Naive B cell (primary cell): ENCODE measurements around the gene CYP2A7. TPM values are rescaled to one million over a fixed set of nuclear protein-coding genes. Genes with fewer than 3 reads are reported as not detected.
"Not testable (repeated sequence)": the region's sequence is repeated elsewhere in the genome, so short reads cannot be mapped to it uniquely, and the experiment has no call there.

Source experiments
- ATAC-seq, 2 donors: fragments of 150-1000 bp; cut with Tn5 transposase; 2 replicates each; pipeline ENCODE4 v1.10.0; 2021; ENCODE audit warnings: low read depth in 2 of 2, mild to moderate bottlenecking in 2 of 2, moderate library complexity in 2 of 2
- DNase-seq: peaks from one replicate; pipeline ENCODE4 v3.0.0; 2022
- H3K27ac Mint-ChIP-seq, 6 donors: one replicate each; pipeline ENCODE4 v1.8.0; 2020 to 2022; ENCODE audit warnings: mild to moderate bottlenecking in 6 of 6, mixed read lengths in 6 of 6, moderate library complexity in 5 of 6, inconsistent platforms in 2 of 6
- H3K27me3 Mint-ChIP-seq, 3 donors: one replicate each; pipeline ENCODE4 v1.8.0; 2021 to 2022; ENCODE audit warnings: mixed read lengths in 3 of 3, mild to moderate bottlenecking in 1 of 3
- H3K36me3 Mint-ChIP-seq, 2 donors: one replicate each; pipeline ENCODE4 v1.8.0; 2020 to 2022; ENCODE audit warnings: mixed read lengths in 2 of 2, inconsistent platforms in 1 of 2, mild to moderate bottlenecking in 1 of 2
- H3K4me1 Mint-ChIP-seq, 3 donors: one replicate each; pipeline ENCODE4 v1.8.0; 2020 to 2022; ENCODE audit warnings: mixed read lengths in 3 of 3, inconsistent platforms in 1 of 3, mild to moderate bottlenecking in 1 of 3, moderate library complexity in 1 of 3
- H3K4me3 Mint-ChIP-seq, 8 donors: one replicate each; pipeline ENCODE4 v1.8.0; 2020 to 2022; ENCODE audit warnings: mild to moderate bottlenecking in 8 of 8, mixed read lengths in 8 of 8, moderate library complexity in 8 of 8, inconsistent platforms in 2 of 8
- H3K9me3 Mint-ChIP-seq, 7 donors: one replicate each; pipeline ENCODE4 v1.8.0; 2020 to 2022; ENCODE audit warnings: mixed read lengths in 7 of 7, mild to moderate bottlenecking in 5 of 7, inconsistent platforms in 2 of 7, moderate library complexity in 1 of 7
- polyA plus RNA-seq, 6 donors: library from polyadenylated mRNA; unstranded; fragments of 300-500 nt; fragmentation: Illumina TruSeq; gene quantifications; one replicate each; pipeline ENCODE4 v1.2.3, GENCODE V29; 2021; ENCODE audit warnings: low read depth in 6 of 6

The CYP2A7 gene, protein sequence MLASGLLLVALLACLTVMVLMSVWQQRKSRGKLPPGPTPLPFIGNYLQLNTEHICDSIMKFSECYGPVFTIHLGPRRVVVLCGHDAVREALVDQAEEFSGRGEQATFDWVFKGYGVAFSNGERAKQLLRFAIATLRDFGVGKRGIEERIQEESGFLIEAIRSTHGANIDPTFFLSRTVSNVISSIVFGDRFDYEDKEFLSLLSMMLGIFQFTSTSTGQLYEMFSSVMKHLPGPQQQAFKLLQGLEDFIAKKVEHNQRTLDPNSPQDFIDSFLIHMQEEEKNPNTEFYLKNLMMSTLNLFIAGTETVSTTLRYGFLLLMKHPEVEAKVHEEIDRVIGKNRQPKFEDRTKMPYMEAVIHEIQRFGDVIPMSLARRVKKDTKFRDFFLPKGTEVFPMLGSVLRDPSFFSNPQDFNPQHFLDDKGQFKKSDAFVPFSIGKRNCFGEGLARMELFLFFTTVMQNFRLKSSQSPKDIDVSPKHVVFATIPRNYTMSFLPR
- polyA plus RNA-seq: not detected

DNA sequence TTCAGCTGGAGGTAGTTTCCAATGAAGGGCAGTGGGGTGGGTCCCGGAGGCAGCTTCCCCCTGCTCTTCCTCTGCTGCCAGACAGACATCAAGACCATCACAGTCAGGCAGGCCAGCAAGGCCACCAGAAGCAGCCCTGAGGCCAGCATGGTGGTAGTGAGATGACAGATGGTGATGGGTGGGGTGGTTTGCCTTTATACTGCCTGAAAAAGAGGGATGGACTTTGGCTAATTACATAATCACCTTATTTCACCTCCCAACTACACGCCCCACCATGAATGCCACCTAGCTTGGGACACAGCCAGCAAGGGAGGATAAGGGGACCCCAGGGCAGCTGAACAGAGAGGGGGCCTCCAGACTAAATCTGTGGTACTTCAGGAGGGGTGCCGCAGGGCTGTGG is at the start of gene CYP2A7:
Gene CYP2A7 (minus strand): TSS at position 170 of the 400 bp plus-strand sequence. CDS start 21 bp downstream, at position 149.
- H3K9me3 Mint-ChIP-seq, ATAC-seq, H3K4me1 Mint-ChIP-seq, H3K36me3 Mint-ChIP-seq, H3K4me3 Mint-ChIP-seq, DNase-seq: not testable (repeated sequence)
- Mint-ChIP-seq H3K27ac (peak within 1 kb of the TSS in 1 of 6 donors; percentile 51), H3K27me3 (peaks cover 25 to 57% (median 45%) of the 10 kb centered on the region in 3 donors)

DNA sequence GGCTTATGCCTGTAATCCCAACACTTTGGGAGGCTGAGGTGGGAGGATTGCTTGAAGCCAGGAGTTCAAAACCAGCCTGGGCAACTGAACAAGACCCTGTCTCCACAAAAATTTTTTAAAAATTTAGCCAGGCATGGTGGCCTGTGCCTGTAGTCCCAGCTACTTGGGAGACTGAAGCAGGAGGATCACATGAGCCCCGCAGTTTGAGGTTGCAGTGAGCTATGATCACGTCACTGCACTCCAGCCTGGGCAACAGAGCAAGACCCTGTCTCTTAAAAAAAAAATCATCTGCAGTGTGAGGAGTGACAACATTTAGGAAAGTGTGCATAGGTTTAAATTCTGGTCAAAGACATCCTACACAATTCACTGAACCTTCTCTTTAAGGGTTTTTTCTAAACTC is 48.8 kb upstream of the CYP2A7 start:
- DNase-seq, ATAC-seq, H3K36me3 Mint-ChIP-seq, H3K4me3 Mint-ChIP-seq, H3K27ac Mint-ChIP-seq, H3K9me3 Mint-ChIP-seq, H3K4me1 Mint-ChIP-seq: not testable (repeated sequence)
- peaks cover 31 to 43% (median 36%) of the 10 kb centered on the region in 3 donors for H3K27me3 Mint-ChIP-seq

DNA sequence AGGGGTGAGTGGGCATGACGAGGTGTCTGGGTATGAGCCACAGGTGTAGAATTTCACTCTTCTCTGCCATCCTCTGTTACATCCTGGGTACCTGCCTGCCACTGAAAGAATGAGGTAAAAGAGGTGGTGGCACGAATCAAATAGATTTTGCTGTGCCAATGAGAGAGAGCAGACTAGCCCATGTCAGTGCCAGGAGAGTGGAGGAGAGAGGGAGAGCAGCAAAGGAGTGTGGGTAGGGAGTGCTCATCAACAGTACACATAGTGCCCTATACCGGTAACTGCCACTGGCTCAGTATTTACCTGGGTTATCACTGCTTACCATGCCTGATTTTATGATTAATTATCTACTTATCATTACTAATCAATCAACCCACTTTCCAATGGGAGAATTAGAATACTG is 47.9 kb upstream of the CYP2A7 start:
- DNase-seq, H3K4me1 Mint-ChIP-seq, H3K36me3 Mint-ChIP-seq, H3K27ac Mint-ChIP-seq, H3K9me3 Mint-ChIP-seq, ATAC-seq, H3K4me3 Mint-ChIP-seq: not testable (repeated sequence)
- peaks cover 29 to 40% (median 34%) of the 10 kb centered on the region in 3 donors for H3K27me3 Mint-ChIP-seq

- H3K4me3 Mint-ChIP-seq: no peak overlapping the region
- H3K27ac Mint-ChIP-seq: no peak overlapping the region
- H3K27me3 Mint-ChIP-seq: peaks cover 24 to 45% (median 43%) of the 10 kb centered on the region in 3 donors
- no peaks in the 10 kb centered on the region for H3K36me3 Mint-ChIP-seq
- H3K4me1 Mint-ChIP-seq: no peaks in the 10 kb centered on the region
- ATAC-seq (no peak), DNase-seq (no peak)
- peaks cover 0 to 5% (median 0%) of the 10 kb centered on the region in 7 donors for H3K9me3 Mint-ChIP-seq
Observed at GRCh38 chr19:40928850-40929249, 46.8 kb upstream of the CYP2A7 start.

GRCh38 chr19:40927567-40927966 is 45.5 kb upstream of the CYP2A7 start:
- Mint-ChIP-seq H3K27ac (no peak overlapping the region), H3K27me3 (peaks cover 23 to 45% (median 45%) of the 10 kb centered on the region in 3 donors), H3K4me3 (no peak overlapping the region), H3K4me1 (no peaks in the 10 kb centered on the region), H3K36me3 (no peaks in the 10 kb centered on the region), H3K9me3 (no peaks in the 10 kb centered on the region)
- ATAC-seq: no peak
- DNase-seq: no peak

DNA sequence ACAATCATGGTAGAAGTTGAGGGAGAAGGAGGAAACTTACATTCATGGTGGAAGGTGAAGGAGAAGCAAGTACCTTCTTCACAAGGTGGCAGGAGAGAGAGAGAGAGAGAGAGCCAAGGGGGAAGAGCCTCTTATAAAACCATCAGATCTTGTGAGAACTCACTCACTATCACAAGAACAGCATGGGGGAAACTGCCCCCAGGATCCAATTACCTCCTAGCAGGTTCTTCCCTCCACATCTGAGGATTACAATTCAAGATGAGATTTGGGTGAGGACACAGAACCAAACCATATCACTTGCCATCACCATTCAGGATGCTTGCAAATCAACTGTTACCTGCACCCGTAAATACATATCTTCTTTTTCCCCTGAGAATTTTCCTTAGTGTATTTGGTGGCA is 44.2 kb upstream of the CYP2A7 start:
- not testable (repeated sequence) for H3K36me3 Mint-ChIP-seq, ATAC-seq, H3K27ac Mint-ChIP-seq, H3K4me1 Mint-ChIP-seq, H3K9me3 Mint-ChIP-seq, H3K4me3 Mint-ChIP-seq, DNase-seq
- H3K27me3 Mint-ChIP-seq: peaks cover 19 to 43% (median 38%) of the 10 kb centered on the region in 3 donors

- Mint-ChIP-seq H3K27me3 (peaks cover 12 to 43% (median 32%) of the 10 kb centered on the region in 3 donors), H3K4me1 (no peaks in the 10 kb centered on the region), H3K27ac (no peak overlapping the region), H3K4me3 (no peak overlapping the region), H3K9me3 (peaks cover 4 to 31% (median 14%) of the 10 kb centered on the region in 7 donors), H3K36me3 (peaks cover 0 to 9% of the 10 kb centered on the region in 2 donors)
- no peak for ATAC-seq
- no peak for DNase-seq
Observed at GRCh38 chr19:40923934-40924391, 41.9 kb upstream of the CYP2A7 start.

- not testable (repeated sequence) for H3K36me3 Mint-ChIP-seq, H3K4me1 Mint-ChIP-seq, H3K4me3 Mint-ChIP-seq, H3K27ac Mint-ChIP-seq, ATAC-seq, DNase-seq
- Mint-ChIP-seq H3K9me3 (peaks cover 4 to 35% (median 21%) of the 10 kb centered on the region in 7 donors), H3K27me3 (peaks cover 8 to 35% (median 25%) of the 10 kb centered on the region in 3 donors)
Observed at GRCh38 chr19:40922237-40923160, 40.5 kb upstream of the CYP2A7 start.

GRCh38 chr19:40921005-40921897 is 39.2 kb upstream of the CYP2A7 start:
- Mint-ChIP-seq H3K4me3 (no peak overlapping the region), H3K36me3 (peaks cover 0 to 9% of the 10 kb centered on the region in 2 donors), H3K27ac (no peak overlapping the region), H3K4me1 (no peaks in the 10 kb centered on the region), H3K27me3 (peaks cover 7 to 33% (median 27%) of the 10 kb centered on the region in 3 donors), H3K9me3 (peaks cover 6 to 44% (median 30%) of the 10 kb centered on the region in 7 donors)
- ATAC-seq (no peak), DNase-seq (no peak)

GRCh38 chr19:40920300-40921004 is 38.4 kb upstream of the CYP2A7 start:
- no peak overlapping the region for H3K27ac Mint-ChIP-seq
- H3K4me3 Mint-ChIP-seq: no peak overlapping the region
- H3K9me3 Mint-ChIP-seq: peaks cover 8 to 47% (median 35%) of the 10 kb centered on the region in 7 donors
- no peak for DNase-seq
- no peak for ATAC-seq
- no peaks in the 10 kb centered on the region for H3K4me1 Mint-ChIP-seq
- H3K36me3 Mint-ChIP-seq: peaks cover 0 to 9% of the 10 kb centered on the region in 2 donors
- peaks cover 5 to 33% (median 31%) of the 10 kb centered on the region in 3 donors for H3K27me3 Mint-ChIP-seq

DNA sequence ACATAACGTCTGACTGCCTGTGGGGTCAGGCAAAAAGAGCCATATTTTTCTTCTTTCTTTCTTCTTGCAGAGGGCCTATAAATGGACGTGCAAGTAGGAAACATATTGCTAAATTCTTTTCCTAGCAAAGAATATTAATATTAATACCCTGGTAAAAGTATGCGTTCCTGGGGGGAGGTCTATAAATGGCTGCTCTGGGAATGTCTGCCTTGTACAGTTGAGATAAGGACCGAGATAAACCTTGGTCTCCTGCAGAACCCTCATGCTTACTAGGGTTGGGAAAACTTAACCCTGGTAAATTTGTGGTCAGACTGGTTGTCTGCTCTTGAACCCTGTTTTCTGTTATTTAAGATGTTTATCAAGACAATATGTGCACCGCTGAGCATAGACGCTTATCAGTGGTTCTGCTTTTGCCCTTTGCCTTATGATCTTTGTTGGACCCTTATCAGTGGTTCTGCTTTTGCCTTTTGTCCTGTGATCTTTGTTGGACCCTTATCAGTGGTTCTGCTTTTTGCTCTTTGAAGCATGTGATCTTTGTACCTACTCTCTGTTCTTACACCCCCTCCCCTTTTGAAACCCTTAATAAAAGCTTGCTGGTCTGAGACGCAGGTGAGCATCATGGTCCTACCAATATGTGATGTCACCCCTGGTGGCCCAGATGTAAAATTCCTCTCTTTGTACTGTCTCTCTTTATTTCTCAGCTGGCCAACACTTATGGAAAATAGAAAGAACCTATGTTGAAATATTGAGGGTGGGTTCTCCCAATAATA is 37.7 kb upstream of the CYP2A7 start:
- Mint-ChIP-seq H3K9me3 (peaks cover 8 to 55% (median 38%) of the 10 kb centered on the region in 7 donors), H3K27me3 (peaks cover 7 to 40% (median 34%) of the 10 kb centered on the region in 3 donors), H3K27ac (peak overlapping the region in 1 of 6 donors; percentile 37)
- H3K36me3 Mint-ChIP-seq, DNase-seq, H3K4me1 Mint-ChIP-seq, ATAC-seq, H3K4me3 Mint-ChIP-seq: not testable (repeated sequence)
